Osteocyte (in vitro differentiated cells): ENCODE data around the gene PLXNA4. TPM values are rescaled to one million over a fixed set of nuclear protein-coding genes. Genes with fewer than 3 reads are reported as not detected.

Source experiments
- DNase-seq: peaks from one replicate; pipeline ENCODE4 v3.0.0; 2021; ENCODE audit warnings: mixed read lengths; ENCODE audit not compliant: unreplicated experiment; ENCODE audit errors: extremely low spot score
- H3K27ac Mint-ChIP-seq: one replicate; pipeline ENCODE4 v1.8.0; 2021; ENCODE audit warnings: mild to moderate bottlenecking, mixed read lengths; ENCODE audit not compliant: unreplicated experiment
- H3K27me3 Mint-ChIP-seq: one replicate; pipeline ENCODE4 v1.8.0; 2021; ENCODE audit warnings: mixed read lengths; ENCODE audit not compliant: unreplicated experiment
- H3K36me3 Mint-ChIP-seq: one replicate; pipeline ENCODE4 v1.8.0; 2021; ENCODE audit warnings: mixed read lengths; ENCODE audit not compliant: unreplicated experiment
- H3K4me1 Mint-ChIP-seq: one replicate; pipeline ENCODE4 v1.8.0; 2021; ENCODE audit warnings: mixed read lengths; ENCODE audit not compliant: unreplicated experiment
- H3K4me3 Mint-ChIP-seq: one replicate; pipeline ENCODE4 v1.8.0; 2021; ENCODE audit warnings: mild to moderate bottlenecking, moderate library complexity, mixed read lengths; ENCODE audit not compliant: unreplicated experiment
- H3K9me3 Mint-ChIP-seq: one replicate; pipeline ENCODE4 v1.8.0; 2021; ENCODE audit warnings: mixed read lengths; ENCODE audit not compliant: unreplicated experiment
- total RNA-seq: library from RNA; stranded (reverse); gene quantifications from 2 replicates; pipeline ENCODE4 v1.2.1, GENCODE V29; 2021
- TF ChIP-seq, protein P1 (sequence below): fragments of 200-600 bp; sonication (generic); IDR thresholded peaks from 2 replicates; pipeline ENCODE4 v1.5.0; 2021; ENCODE audit warnings: antibody characterized with exemption, mild to moderate bottlenecking, moderate library complexity

Gene PLXNA4
- total RNA-seq, 1 donor from 2014 or later = 59.0 TPM

DNA sequence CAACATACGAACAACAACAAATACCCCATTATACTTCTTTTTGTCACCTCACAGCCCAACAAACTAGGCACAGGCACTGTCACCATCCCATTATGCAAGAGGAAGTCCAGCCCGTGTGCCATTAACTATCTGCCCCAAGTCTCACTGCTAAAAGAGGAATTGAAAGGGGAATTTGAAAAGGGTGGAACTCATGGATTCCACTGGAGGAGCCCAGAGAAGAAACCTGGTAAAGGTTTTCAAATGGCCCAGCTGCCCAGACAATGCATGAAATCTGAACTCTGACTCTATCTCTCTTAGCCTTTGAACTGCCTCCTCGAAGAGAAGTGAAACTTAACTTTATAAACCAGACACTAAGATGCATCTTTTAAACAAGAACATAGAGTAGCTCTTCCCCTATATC is 130.0 kb downstream of the PLXNA4 start:
- no peak for DNase-seq
- H3K9me3 Mint-ChIP-seq = no peaks in the 10 kb centered on the region

DNA sequence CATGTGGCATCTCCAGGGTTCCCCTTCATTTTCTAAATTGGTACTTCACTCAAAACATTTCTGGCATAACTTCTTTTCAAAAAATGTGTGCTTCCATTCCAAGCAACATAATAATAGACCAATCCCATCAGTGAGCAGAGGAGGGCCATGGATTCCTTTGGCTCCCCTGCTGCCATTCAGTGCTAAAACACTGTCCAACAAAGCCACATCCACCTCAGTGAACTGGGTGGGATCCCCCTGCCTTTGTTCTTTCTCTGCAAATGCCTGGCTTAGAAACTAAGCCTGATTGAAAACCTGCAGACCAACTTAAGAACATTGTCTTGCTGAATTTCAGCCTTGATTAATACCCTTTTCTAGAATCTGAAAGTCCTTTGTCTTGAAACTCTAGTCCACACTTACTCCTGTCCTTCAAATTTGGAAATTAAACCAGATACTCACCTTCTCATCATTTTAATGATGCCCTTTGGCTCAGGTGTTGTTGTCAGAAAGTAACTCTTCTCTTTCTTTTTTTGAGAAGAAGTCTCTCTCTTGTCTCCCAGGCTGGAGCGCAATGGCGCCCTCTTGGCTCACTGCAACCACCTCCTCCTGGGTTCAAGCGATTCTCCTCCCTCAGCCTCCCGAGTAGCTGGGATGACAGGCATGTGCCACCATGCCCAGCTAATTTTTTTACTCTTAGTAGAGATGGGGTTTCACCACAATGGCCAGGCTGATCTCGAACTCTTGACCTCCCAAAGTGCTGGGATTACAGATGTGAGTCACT is 132.3 kb downstream of the PLXNA4 start:
- no peak overlapping the region for H3K4me3 Mint-ChIP-seq
- H3K27ac Mint-ChIP-seq = no peak overlapping the region
- DNase-seq = no peak
- no peaks in the 10 kb centered on the region for H3K27me3 Mint-ChIP-seq
- peaks cover 10% of the 10 kb centered on the region for H3K4me1 Mint-ChIP-seq
- no peaks in the 10 kb centered on the region for H3K9me3 Mint-ChIP-seq
- TF ChIP-seq, protein P1, sequence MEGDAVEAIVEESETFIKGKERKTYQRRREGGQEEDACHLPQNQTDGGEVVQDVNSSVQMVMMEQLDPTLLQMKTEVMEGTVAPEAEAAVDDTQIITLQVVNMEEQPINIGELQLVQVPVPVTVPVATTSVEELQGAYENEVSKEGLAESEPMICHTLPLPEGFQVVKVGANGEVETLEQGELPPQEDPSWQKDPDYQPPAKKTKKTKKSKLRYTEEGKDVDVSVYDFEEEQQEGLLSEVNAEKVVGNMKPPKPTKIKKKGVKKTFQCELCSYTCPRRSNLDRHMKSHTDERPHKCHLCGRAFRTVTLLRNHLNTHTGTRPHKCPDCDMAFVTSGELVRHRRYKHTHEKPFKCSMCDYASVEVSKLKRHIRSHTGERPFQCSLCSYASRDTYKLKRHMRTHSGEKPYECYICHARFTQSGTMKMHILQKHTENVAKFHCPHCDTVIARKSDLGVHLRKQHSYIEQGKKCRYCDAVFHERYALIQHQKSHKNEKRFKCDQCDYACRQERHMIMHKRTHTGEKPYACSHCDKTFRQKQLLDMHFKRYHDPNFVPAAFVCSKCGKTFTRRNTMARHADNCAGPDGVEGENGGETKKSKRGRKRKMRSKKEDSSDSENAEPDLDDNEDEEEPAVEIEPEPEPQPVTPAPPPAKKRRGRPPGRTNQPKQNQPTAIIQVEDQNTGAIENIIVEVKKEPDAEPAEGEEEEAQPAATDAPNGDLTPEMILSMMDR = no peak
- H3K36me3 Mint-ChIP-seq = peaks cover 5% of the 10 kb centered on the region

More for the DNA sequence above, 130.0 kb downstream of the PLXNA4 start:
- TF ChIP-seq, protein P1 = no peak
- peaks cover 10% of the 10 kb centered on the region for H3K4me1 Mint-ChIP-seq
- H3K4me3 Mint-ChIP-seq = no peak overlapping the region
- peaks cover 7% of the 10 kb centered on the region for H3K36me3 Mint-ChIP-seq
- no peaks in the 10 kb centered on the region for H3K27me3 Mint-ChIP-seq
- no peak overlapping the region for H3K27ac Mint-ChIP-seq

DNA sequence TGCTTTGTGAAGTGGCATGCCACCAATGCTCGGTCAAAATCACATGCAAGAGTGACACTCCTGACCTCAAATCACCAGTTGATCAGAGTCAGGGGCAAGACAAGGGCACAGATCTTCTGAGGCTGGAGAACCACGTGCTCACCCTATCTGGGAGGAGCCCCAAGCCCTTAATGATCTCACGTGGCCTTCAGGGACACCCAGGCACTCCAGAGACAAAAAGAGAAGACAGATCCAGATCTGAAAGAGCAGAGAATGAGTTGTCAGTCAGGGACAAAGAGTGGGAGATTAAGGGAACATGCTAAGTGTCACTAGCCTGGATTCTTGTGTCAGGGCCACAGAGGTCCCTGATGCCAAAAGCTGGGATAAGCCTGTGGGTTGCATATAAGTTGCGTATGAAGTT is 134.3 kb downstream of the PLXNA4 start:
- peaks cover 2% of the 10 kb centered on the region for H3K36me3 Mint-ChIP-seq
- H3K9me3 Mint-ChIP-seq = no peaks in the 10 kb centered on the region
- H3K27me3 Mint-ChIP-seq = no peaks in the 10 kb centered on the region
- no peak for DNase-seq
- TF ChIP-seq, protein P1 = no peak
- no peak overlapping the region for H3K4me3 Mint-ChIP-seq
- H3K4me1 Mint-ChIP-seq = peaks cover 11% of the 10 kb centered on the region
- no peak overlapping the region for H3K27ac Mint-ChIP-seq

DNA sequence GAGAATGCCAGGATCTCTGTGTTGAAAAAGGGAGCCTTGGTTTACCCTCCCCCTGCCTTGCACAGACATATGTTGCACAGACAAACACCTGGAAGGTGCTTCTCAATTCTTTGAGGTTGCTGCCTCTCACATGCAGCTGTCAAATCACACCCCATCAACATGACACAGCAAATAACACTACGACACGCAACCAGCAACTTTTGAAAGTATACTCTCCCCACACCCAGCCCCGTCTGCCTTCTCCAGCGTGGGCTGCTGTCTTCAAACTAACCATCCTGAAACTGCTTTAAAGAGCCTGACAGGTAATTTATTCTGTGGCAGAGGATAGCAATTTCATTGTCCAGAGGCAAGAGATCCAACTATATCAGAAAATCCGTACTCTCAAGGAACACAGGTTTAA is 136.1 kb downstream of the PLXNA4 start:
- no peaks in the 10 kb centered on the region for H3K27me3 Mint-ChIP-seq
- H3K4me1 Mint-ChIP-seq = peaks cover 13% of the 10 kb centered on the region
- no peak overlapping the region for H3K27ac Mint-ChIP-seq
- H3K36me3 Mint-ChIP-seq = peaks cover 2% of the 10 kb centered on the region
- no peak for DNase-seq
- H3K4me3 Mint-ChIP-seq = no peak overlapping the region
- H3K9me3 Mint-ChIP-seq = no peaks in the 10 kb centered on the region
- TF ChIP-seq, protein P1 = no peak

DNA sequence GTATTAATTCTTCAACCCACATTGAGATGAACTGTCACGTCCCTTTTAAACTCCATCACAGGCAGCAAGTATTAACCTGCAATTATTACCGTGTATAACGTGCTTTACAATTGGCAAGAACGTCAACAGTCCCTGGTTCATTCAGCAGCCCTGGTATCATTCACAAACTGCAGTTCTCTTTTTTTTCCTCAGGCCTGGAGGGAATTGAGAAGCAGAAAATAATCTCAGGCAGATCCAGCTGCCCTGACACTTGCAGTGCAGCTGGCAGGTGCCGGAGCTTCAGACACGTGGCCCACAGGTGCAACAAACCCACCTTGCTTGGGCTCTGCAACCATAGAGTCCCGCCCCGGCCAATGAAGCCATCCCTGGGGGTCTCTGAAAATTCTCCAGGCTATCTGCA is 137.3 kb downstream of the PLXNA4 start:
- Mint-ChIP-seq H3K36me3 (peaks cover 2% of the 10 kb centered on the region), H3K27me3 (no peaks in the 10 kb centered on the region), H3K9me3 (no peaks in the 10 kb centered on the region), H3K4me1 (peaks cover 15% of the 10 kb centered on the region), H3K27ac (no peak overlapping the region), H3K4me3 (no peak overlapping the region)
- TF ChIP-seq, protein P1 = no peak
- no peak for DNase-seq
